HG03108 (cell line): ENCODE data around the gene TCF19.

Experiments used
- ATAC-seq: cut with Tn5 transposase; IDR thresholded peaks from one replicate; pipeline ENCODE4 v1.9.1; 2021; ENCODE audit warnings: moderate library complexity; ENCODE audit not compliant: unreplicated experiment

Gene TCF19

GRCh38 chr6:31158140-31158862, at the start of gene TCF19:
TCF19 (plus strand) TSS chr6:31158589; CDS start chr6:31159470, 881 bp downstream.
- ATAC-seq: peak; percentile 87

- no peak for ATAC-seq
These were observed 47.4 kb upstream of the TCF19 start for GRCh38 chr6:31110825-31111582.

GRCh38 chr6:31111712-31112111, 46.7 kb upstream of the TCF19 start:
- ATAC-seq: no peak

- ATAC-seq: no peak
These were observed 45.9 kb upstream of the TCF19 start, which contains the start of gene C6orf15 for GRCh38 chr6:31112478-31112877. C6orf15 (minus strand) TSS chr6:31112575; CDS start chr6:31112555, 20 bp downstream.

GRCh38 chr6:31113861-31114540, 44.4 kb upstream of the TCF19 start:
- ATAC-seq: no peak

- ATAC-seq: no peak
These were observed 43.9 kb upstream of the TCF19 start, which contains the start of gene PSORS1C1 for GRCh38 chr6:31114541-31114878. PSORS1C1 (plus strand) TSS chr6:31114800; CDS start chr6:31129633, 14,833 bp downstream.

- no peak for ATAC-seq
These were observed 43.2 kb upstream of the TCF19 start for GRCh38 chr6:31114970-31115849.

GRCh38 chr6:31115941-31116560, 42.3 kb upstream of the TCF19 start:
- ATAC-seq: no peak

- ATAC-seq: no peak
These were observed 41.6 kb upstream of the TCF19 start for GRCh38 chr6:31116661-31117385.

GRCh38 chr6:31118178-31118577, 40.2 kb upstream of the TCF19 start:
- ATAC-seq: no peak

GRCh38 chr6:31120151-31120915, 38.1 kb upstream of the TCF19 start, which contains the start of gene CDSN:
CDSN (minus strand) TSS chr6:31120446; CDS start chr6:31120419, 27 bp downstream.
- ATAC-seq: no peak

- no peak for ATAC-seq
These were observed 37.1 kb upstream of the TCF19 start for GRCh38 chr6:31121131-31121790.

GRCh38 chr6:31122791-31123706, 35.3 kb upstream of the TCF19 start:
- ATAC-seq: no peak

- ATAC-seq: no peak
These were observed 33.2 kb upstream of the TCF19 start for GRCh38 chr6:31125162-31125561.

GRCh38 chr6:31125586-31126363, 32.6 kb upstream of the TCF19 start:
- ATAC-seq: no peak
